ENCODE data around the gene PYDC1.

GRCh38 chr16:31179219-31179746, 37.7 kb downstream of the PYDC1 start:
- no peak for TF ChIP-seq CTCF (IDR thresholded peaks at IDR 0.05)
- TF ChIP-seq POLR2A (IDR thresholded peaks at IDR 0.05): peak in 1 of 4 donors; percentile 29
